ENCODE results near the gene CAPN11. TPM values are rescaled to one million over a fixed set of nuclear protein-coding genes. Genes with fewer than 3 reads are reported as not detected.

CAPN11 gene
- total RNA-seq, 1 experiment from 2014 or later, result not detected

DNA sequence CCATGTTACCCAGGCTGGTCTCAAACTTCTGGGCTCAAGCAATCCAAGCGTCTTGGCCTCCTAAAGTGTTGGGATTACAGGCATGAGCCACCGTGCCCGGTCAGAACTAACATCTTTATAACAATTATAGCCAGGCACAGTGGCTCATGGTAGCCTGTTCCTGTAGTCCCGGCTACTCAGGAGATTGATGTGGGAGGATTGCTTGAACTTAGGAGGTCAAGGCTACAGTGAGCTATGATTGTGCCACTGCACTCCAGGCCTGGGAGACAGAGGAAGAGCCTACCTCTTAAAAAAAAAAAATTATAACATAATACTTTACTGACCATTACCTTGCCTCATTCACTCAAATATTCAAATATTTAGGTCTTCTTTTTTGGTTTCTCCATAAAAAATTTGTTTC is 41.3 kb downstream of the CAPN11 start:
- no peaks in the 10 kb centered on the region for H3K79me2 ChIP-seq (ENCODE audit: insufficient read depth, low read length)
- H3K27ac ChIP-seq (ENCODE audit: low read depth, low read length), result no peak overlapping the region
- H3K4me3 ChIP-seq (replicated peaks in 1 of 2; ENCODE audit: low read depth in 1 of 2, low read length in 2 of 2), result no peak overlapping the region
- ChIA-PET CTCF (no interaction called here), RAD21 (ENCODE audit: low non-redundant PET in 1 of 2, low total read pairs in 2 of 2, uncharacterized antibody in 2 of 2, unreplicated experiment in 2 of 2) (interaction anchor here in 1 of 2 experiments (0.6 kb wide), 1 partner anchor 28 kb away, joined by 4 read pairs; no protein-coding TSS in a partner anchor), POLR2A (no interaction called here)
- no peaks in the 10 kb centered on the region for H3K9me3 ChIP-seq (ENCODE audit: control insufficient read depth in 1 of 2, insufficient read depth in 1 of 2, low read depth in 1 of 2, low read length in 2 of 2)
- no peak for TF ChIP-seq FOSL1 (IDR thresholded peaks at IDR 0.05; ENCODE audit: low read depth)
- TF ChIP-seq SP1 (IDR thresholded peaks at IDR 0.05; ENCODE audit: low read depth), result no peak
- TF ChIP-seq, protein P1, sequence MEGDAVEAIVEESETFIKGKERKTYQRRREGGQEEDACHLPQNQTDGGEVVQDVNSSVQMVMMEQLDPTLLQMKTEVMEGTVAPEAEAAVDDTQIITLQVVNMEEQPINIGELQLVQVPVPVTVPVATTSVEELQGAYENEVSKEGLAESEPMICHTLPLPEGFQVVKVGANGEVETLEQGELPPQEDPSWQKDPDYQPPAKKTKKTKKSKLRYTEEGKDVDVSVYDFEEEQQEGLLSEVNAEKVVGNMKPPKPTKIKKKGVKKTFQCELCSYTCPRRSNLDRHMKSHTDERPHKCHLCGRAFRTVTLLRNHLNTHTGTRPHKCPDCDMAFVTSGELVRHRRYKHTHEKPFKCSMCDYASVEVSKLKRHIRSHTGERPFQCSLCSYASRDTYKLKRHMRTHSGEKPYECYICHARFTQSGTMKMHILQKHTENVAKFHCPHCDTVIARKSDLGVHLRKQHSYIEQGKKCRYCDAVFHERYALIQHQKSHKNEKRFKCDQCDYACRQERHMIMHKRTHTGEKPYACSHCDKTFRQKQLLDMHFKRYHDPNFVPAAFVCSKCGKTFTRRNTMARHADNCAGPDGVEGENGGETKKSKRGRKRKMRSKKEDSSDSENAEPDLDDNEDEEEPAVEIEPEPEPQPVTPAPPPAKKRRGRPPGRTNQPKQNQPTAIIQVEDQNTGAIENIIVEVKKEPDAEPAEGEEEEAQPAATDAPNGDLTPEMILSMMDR (IDR thresholded peaks at IDR 0.05 in 2 of 3, conservative IDR thresholded peaks at IDR 0.05 in 1 of 3; ENCODE audit: borderline replicate concordance in 1 of 3, insufficient read depth in 1 of 3, low read depth in 2 of 3, low read length in 2 of 3), result no peak
- no peak for TF ChIP-seq ELF1 (IDR thresholded peaks at IDR 0.05; ENCODE audit: borderline replicate concordance, low read depth)
- no peak for TF ChIP-seq CBX3 (IDR thresholded peaks at IDR 0.05; ENCODE audit: low read depth)
- TF ChIP-seq POLR2AphosphoS5 (IDR thresholded peaks at IDR 0.05; ENCODE audit: low read depth, low read length), result no peak
- TF ChIP-seq SRF (IDR thresholded peaks at IDR 0.05; ENCODE audit: low read depth), result no peak
- TF ChIP-seq EZH2 (IDR thresholded peaks at IDR 0.05), result no peak
- no peak for TF ChIP-seq ZNF274 (IDR thresholded peaks at IDR 0.05; ENCODE audit: low read depth, low read length)
- TF ChIP-seq EGR1 (IDR thresholded peaks at IDR 0.05; ENCODE audit: low read depth), result no peak
- no peak for TF ChIP-seq POLR2A (IDR thresholded peaks at IDR 0.05; ENCODE audit: borderline replicate concordance, extremely low read depth, insufficient read depth, insufficient read length)
- TF ChIP-seq RAD21 (IDR thresholded peaks at IDR 0.05; ENCODE audit: low read depth), result no peak
- TF ChIP-seq SIN3A (IDR thresholded peaks at IDR 0.05; ENCODE audit: low read depth), result no peak
- TF ChIP-seq, protein P2, sequence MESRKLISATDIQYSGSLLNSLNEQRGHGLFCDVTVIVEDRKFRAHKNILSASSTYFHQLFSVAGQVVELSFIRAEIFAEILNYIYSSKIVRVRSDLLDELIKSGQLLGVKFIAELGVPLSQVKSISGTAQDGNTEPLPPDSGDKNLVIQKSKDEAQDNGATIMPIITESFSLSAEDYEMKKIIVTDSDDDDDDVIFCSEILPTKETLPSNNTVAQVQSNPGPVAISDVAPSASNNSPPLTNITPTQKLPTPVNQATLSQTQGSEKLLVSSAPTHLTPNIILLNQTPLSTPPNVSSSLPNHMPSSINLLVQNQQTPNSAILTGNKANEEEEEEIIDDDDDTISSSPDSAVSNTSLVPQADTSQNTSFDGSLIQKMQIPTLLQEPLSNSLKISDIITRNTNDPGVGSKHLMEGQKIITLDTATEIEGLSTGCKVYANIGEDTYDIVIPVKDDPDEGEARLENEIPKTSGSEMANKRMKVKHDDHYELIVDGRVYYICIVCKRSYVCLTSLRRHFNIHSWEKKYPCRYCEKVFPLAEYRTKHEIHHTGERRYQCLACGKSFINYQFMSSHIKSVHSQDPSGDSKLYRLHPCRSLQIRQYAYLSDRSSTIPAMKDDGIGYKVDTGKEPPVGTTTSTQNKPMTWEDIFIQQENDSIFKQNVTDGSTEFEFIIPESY (IDR thresholded peaks at IDR 0.05; ENCODE audit: extremely low read depth, insufficient replicate concordance, low read length), result no peak
- TF ChIP-seq, protein P3, sequence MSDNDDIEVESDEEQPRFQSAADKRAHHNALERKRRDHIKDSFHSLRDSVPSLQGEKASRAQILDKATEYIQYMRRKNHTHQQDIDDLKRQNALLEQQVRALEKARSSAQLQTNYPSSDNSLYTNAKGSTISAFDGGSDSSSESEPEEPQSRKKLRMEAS (IDR thresholded peaks at IDR 0.05), result no peak
- no peak for TF ChIP-seq ZFX (IDR thresholded peaks at IDR 0.05)
- TF ChIP-seq, protein P4, sequence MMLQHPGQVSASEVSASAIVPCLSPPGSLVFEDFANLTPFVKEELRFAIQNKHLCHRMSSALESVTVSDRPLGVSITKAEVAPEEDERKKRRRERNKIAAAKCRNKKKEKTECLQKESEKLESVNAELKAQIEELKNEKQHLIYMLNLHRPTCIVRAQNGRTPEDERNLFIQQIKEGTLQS (IDR thresholded peaks at IDR 0.05), result no peak
- H3K4me1 ChIP-seq (ENCODE audit: control insufficient read depth in 1 of 2, insufficient read depth in 2 of 2, low read length in 2 of 2), result peaks cover 0 to 10% of the 10 kb centered on the region in 2 experiments; a peak in 2 of 4 replicates
- H3K27me3 ChIP-seq (ENCODE audit: insufficient read depth, low read length), result no peaks in the 10 kb centered on the region
- H3K36me3 ChIP-seq (ENCODE audit: control insufficient read depth in 1 of 2, insufficient read depth in 2 of 2, low read length in 2 of 2), result no peaks in the 10 kb centered on the region
- DNase-seq (ENCODE audit: low read depth, low spot score), result no peak
- no peak overlapping the region for H2AFZ ChIP-seq (ENCODE audit: low read depth, low read length, poor library complexity, severe bottlenecking)
- ATAC-seq, result no peak
- no peaks in the 10 kb centered on the region for H4K20me1 ChIP-seq (ENCODE audit: insufficient read depth)
- H3K9ac ChIP-seq (ENCODE audit: low read length), result no peak overlapping the region
- intact Hi-C loops (cut with micrococcal nuclease), result no loop called here
- H3K4me2 ChIP-seq (ENCODE audit: low read length), result no peak overlapping the region
- BruUV-seq (replicated peaks), result no TSS peak
- no peaks in the 10 kb centered on the region for H3K9me2 ChIP-seq (ENCODE audit: insufficient read depth)

Measured in HCT116 (cell line).